ENCODE measurements around the gene SUN3. TPM values are rescaled to one million over a fixed set of nuclear protein-coding genes. Genes with fewer than 3 reads are reported as not detected.

Gene SUN3
- total RNA-seq, 4 donors from 2014 or later: not detected

DNA sequence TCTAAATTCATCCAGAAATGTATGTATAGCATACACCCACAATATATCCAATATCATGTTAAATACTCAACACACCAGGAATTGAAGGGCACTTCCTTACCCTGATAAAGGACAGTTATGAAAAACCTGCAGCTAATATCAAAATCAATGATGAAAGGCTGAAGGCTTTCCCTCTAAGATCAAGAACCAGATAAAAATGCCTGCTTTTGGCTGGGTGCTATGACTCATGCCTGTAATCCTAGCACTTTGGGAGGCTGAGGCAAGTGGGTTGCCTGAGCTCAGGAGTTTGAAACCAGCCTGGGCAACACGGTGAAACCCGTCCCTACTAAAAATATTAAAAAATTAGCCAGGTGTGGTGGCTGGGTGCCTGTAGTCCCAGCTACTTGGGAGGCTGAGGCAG is 38.6 kb upstream of the SUN3 start:
- H3K4me1 ChIP-seq: no peaks in the 10 kb centered on the region

DNA sequence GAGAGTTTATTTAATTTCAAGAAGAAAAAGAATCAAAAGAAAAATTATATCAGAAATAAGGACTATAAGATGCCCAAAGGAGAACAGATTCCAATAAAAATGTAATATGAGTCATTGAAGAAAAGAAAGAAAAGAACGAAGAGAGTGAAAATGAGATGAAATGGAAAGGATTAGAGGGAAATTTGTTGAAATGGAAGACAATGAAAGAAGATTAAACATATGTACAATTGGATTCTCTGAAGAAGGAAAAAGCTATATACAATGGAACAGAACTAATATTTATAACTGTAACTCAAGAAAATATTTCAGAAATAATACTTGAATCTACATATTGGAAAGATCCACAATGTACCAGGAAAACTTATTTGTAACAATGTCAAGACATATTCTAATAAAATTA is 35.1 kb upstream of the SUN3 start:
- H3K4me1 ChIP-seq: no peaks in the 10 kb centered on the region
- intact Hi-C loops (cut with DNase I; ENCODE audit: low total_unique reads) (no loop called here), in situ Hi-C loops (cut with MboI; ENCODE audit: low pct_ligation_motif_present in 1 of 4, low pct_unique_long_range_greater_than_20kb in 1 of 4, low sequenced_read_pairs in 3 of 4) (no loop called here)
- no peaks in the 10 kb centered on the region for H3K36me3 ChIP-seq
- no peaks in the 10 kb centered on the region for H3K27me3 ChIP-seq
- TF ChIP-seq EP300 (IDR thresholded peaks at IDR 0.05; ENCODE audit: low read depth) (no peak), POLR2AphosphoS5 (IDR thresholded peaks at IDR 0.05) (no peak), POLR2A (IDR thresholded peaks at IDR 0.05) (no peak)
- TF ChIP-seq, protein P1, sequence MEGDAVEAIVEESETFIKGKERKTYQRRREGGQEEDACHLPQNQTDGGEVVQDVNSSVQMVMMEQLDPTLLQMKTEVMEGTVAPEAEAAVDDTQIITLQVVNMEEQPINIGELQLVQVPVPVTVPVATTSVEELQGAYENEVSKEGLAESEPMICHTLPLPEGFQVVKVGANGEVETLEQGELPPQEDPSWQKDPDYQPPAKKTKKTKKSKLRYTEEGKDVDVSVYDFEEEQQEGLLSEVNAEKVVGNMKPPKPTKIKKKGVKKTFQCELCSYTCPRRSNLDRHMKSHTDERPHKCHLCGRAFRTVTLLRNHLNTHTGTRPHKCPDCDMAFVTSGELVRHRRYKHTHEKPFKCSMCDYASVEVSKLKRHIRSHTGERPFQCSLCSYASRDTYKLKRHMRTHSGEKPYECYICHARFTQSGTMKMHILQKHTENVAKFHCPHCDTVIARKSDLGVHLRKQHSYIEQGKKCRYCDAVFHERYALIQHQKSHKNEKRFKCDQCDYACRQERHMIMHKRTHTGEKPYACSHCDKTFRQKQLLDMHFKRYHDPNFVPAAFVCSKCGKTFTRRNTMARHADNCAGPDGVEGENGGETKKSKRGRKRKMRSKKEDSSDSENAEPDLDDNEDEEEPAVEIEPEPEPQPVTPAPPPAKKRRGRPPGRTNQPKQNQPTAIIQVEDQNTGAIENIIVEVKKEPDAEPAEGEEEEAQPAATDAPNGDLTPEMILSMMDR (IDR thresholded peaks at IDR 0.05): no peak
- no peak overlapping the region for H3K4me3 ChIP-seq
- H3K27ac ChIP-seq: no peak overlapping the region
- no peaks in the 10 kb centered on the region for H3K9me3 ChIP-seq
- 81 to 82% methylated on average over 1 of the region's 1 CpG for WGBS, 2 donors (ENCODE audit: low coverage in 1 of 2)
- no peak for DNase-seq

More for the DNA sequence above, 38.6 kb upstream of the SUN3 start:
- H3K4me3 ChIP-seq: no peak overlapping the region
- intact Hi-C loops (cut with DNase I; ENCODE audit: low total_unique reads): no loop called here
- DNase-seq: no peak
- no peak overlapping the region for H3K27ac ChIP-seq
- no peaks in the 10 kb centered on the region for H3K36me3 ChIP-seq
- in situ Hi-C loops (cut with MboI; ENCODE audit: low pct_ligation_motif_present in 1 of 4, low pct_unique_long_range_greater_than_20kb in 1 of 4, low sequenced_read_pairs in 3 of 4): no loop called here
- TF ChIP-seq EP300 (IDR thresholded peaks at IDR 0.05; ENCODE audit: low read depth) (no peak), POLR2AphosphoS5 (IDR thresholded peaks at IDR 0.05) (no peak), POLR2A (IDR thresholded peaks at IDR 0.05) (no peak)
- TF ChIP-seq, protein P1 (IDR thresholded peaks at IDR 0.05): no peak
- no peaks in the 10 kb centered on the region for H3K9me3 ChIP-seq
- no peaks in the 10 kb centered on the region for H3K27me3 ChIP-seq
- 87 to 100% methylated on average over 2 of the region's 2 CpGs for WGBS, 2 donors (ENCODE audit: low coverage in 1 of 2)

DNA sequence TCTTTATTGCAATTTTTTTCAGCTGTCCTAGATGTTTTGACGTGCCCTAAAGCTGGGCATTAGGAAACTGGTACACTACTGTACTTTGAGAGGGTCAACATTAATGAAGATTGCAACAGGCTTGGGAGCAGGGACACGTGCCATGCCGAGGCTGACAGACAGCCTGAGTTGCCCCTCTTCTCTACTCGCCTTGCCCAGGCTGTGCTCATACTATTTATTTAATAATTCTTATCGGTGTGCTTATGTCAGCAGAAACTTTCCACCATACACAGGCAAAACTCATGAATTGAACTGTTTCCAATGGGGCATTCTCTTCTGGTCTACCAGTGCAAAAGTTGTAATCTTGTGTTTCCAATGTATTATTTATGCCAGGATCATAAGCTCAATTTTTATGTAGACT is 30.8 kb upstream of the SUN3 start:
- Histone ChIP-seq H3K4me3 (no peak overlapping the region), H3K27ac (no peak overlapping the region), H3K36me3 (no peaks in the 10 kb centered on the region), H3K9me3 (peaks cover 0 to 6% of the 10 kb centered on the region in 2 donors), H3K4me1 (no peaks in the 10 kb centered on the region), H3K27me3 (no peaks in the 10 kb centered on the region)
- in situ Hi-C loops (cut with MboI; ENCODE audit: low pct_ligation_motif_present in 1 of 4, low pct_unique_long_range_greater_than_20kb in 1 of 4, low sequenced_read_pairs in 3 of 4) (no loop called here), intact Hi-C loops (cut with DNase I; ENCODE audit: low total_unique reads) (no loop called here)
- TF ChIP-seq POLR2A (IDR thresholded peaks at IDR 0.05): no peak
- TF ChIP-seq, protein P1 (IDR thresholded peaks at IDR 0.05): no peak
- TF ChIP-seq EP300 (IDR thresholded peaks at IDR 0.05; ENCODE audit: low read depth): no peak
- WGBS, 2 donors (ENCODE audit: low coverage in 1 of 2): 73 to 79% methylated on average over 5 of the region's 5 CpGs
- DNase-seq: no peak

DNA sequence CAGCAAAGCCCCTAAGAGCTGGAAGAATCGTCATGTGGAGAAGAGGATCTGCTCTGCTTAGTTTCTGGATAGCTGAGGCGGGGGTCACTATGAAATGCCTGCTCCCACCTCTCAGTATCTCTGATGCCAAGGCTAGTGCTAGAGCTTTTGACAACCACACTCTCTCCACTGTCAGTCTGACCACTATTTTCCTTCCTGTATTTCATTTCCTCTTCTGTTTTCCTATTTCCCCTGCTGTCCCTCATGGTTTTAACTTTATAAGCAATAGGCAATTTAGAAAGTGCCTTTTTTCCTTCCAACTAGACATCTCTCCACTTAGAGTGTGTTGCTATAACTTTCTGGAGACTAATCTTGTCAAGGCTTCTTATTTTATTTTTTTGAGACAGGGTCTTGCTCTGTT is 30.1 kb upstream of the SUN3 start:
- Histone ChIP-seq H3K4me3 (no peak overlapping the region), H3K27ac (no peak overlapping the region), H3K27me3 (no peaks in the 10 kb centered on the region), H3K9me3 (peaks cover 0 to 6% of the 10 kb centered on the region in 2 donors), H3K4me1 (no peaks in the 10 kb centered on the region), H3K36me3 (no peaks in the 10 kb centered on the region)
- WGBS, 2 donors (ENCODE audit: low coverage in 1 of 2): 97% methylated on average over 2 of the region's 2 CpGs; no CpG with 5 or more reads in 1 of the 2 donors
- intact Hi-C loops (cut with DNase I; ENCODE audit: low total_unique reads) (no loop called here), in situ Hi-C loops (cut with MboI; ENCODE audit: low pct_ligation_motif_present in 1 of 4, low pct_unique_long_range_greater_than_20kb in 1 of 4, low sequenced_read_pairs in 3 of 4) (no loop called here)
- TF ChIP-seq, protein P1 (IDR thresholded peaks at IDR 0.05): no peak
- TF ChIP-seq EP300 (IDR thresholded peaks at IDR 0.05; ENCODE audit: low read depth): no peak
- no peak for TF ChIP-seq POLR2A (IDR thresholded peaks at IDR 0.05)
- no peak for TF ChIP-seq POLR2AphosphoS5 (IDR thresholded peaks at IDR 0.05)
- no peak for DNase-seq

All from transverse colon (tissue), 4 donors.